Suppressor macrophage (primary cell): ENCODE data around the gene ESYT3.
"Not testable (repeated sequence)": the region's sequence is repeated elsewhere in the genome, so short reads cannot be mapped to it uniquely, and the experiment has no call there.

Source experiments
- DNase-seq, 4 experiments: peaks; one replicate each; pipeline ENCODE4 v3.0.0-alpha.2; 2020 to 2022

The ESYT3 gene

GRCh38 chr3:138443521-138444503, 9.4 kb downstream of the ESYT3 start:
- no peak for DNase-seq

DNA sequence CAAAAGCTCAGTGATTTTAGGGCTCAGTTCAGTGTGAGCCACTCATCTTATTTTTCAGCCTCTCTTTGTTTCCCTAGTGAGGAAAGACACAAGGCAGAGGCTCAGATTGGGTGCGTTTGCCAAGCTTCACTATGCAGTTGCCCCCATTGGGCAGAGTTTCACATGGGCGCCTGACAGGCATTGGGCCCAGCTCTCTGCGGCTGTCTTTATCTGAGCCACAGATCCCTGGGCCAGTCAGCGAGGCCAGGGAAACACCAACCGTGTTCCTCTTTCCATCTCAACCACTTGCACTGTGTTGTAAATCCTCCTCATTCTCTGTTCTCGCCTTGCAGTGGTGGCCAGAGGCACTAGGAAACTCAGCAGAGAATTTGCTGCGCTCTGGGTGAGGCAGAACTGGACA, 10.8 kb downstream of the ESYT3 start:
- DNase-seq: no peak

DNA sequence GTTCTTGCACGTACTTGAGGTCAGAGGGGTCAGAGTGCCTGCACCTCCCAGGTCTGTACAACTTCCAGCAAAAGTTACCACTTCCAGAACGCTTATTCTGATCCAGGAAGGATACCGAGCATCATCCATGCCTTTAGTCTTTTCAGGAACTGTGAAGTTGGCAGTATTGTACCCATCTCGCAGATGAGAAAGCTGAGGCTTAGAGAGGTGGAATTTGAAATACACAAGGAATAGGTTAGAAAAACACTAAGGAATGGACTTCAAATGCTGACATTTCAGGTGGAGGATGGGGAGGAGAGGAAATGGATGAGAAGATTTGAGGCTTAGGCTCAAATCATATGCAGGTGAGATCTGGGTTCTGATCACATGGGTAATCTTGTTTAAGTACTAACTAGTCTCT, 11.2 kb downstream of the ESYT3 start:
- DNase-seq: no peak

DNA sequence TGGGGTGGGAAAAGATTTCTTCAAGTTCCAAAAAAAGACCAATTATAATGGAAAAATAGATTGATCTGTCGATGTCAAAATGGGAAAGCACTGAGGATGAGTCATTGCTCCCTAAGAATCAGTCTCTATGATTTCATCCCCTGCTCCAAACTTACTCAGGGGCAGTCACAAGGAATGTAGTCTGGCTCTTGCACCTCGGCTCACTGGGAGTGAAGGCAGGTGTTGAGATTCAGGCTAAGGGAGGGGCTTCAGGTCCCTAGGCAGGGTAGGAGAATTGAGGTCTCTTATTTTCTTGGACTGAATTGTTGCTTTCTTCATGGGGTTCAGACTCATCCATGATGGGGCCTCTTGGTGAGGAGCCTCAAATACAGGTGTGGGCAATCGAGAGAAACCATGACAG, 14.2 kb downstream of the ESYT3 start:
- DNase-seq: no peak

- DNase-seq: no peak
Observed at GRCh38 chr3:138449490-138449889, 15.1 kb downstream of the ESYT3 start.

- no peak for DNase-seq
Observed at GRCh38 chr3:138450181-138450580, 15.8 kb downstream of the ESYT3 start.

- DNase-seq: no peak
Observed at GRCh38 chr3:138450704-138451424, 16.4 kb downstream of the ESYT3 start.

DNA sequence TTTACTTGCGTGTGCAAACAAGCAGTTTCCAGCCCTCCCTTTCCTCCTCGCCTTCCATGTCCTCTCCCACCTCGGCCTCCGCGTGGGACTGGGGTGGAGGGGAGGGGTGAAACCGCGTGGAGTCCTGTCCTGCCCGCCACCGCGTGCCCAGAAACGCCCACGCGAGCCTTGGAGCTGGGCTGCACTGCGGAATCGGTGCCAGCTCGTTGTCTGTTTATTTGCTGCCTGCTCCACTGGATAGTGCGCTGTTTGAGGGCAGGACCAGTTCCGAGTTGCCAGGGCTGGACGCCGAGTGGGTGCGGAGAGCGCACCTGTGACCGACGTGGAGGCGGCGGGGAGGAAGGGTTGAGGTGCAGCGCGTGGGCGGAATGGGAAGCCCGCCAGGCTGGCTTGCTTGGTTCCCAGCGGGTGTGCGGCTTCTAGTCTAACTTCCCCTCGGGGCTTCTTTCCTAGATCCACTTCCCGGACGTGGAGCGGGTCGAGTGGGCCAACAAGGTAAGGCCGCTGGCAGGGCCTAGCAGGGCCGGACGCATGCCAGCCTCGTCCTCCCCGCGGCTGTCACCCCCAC, 17.3 kb downstream of the ESYT3 start:
- DNase-seq: no peak

GRCh38 chr3:138452436-138452835, 18.0 kb downstream of the ESYT3 start:
- DNase-seq: no peak

- not testable (repeated sequence) for DNase-seq
Observed at GRCh38 chr3:138453940-138454339, 19.5 kb downstream of the ESYT3 start.

- no peak for DNase-seq
Observed at GRCh38 chr3:138455801-138456716, 21.6 kb downstream of the ESYT3 start.

- DNase-seq: no peak
Observed at GRCh38 chr3:138456961-138457862, 22.8 kb downstream of the ESYT3 start.

DNA sequence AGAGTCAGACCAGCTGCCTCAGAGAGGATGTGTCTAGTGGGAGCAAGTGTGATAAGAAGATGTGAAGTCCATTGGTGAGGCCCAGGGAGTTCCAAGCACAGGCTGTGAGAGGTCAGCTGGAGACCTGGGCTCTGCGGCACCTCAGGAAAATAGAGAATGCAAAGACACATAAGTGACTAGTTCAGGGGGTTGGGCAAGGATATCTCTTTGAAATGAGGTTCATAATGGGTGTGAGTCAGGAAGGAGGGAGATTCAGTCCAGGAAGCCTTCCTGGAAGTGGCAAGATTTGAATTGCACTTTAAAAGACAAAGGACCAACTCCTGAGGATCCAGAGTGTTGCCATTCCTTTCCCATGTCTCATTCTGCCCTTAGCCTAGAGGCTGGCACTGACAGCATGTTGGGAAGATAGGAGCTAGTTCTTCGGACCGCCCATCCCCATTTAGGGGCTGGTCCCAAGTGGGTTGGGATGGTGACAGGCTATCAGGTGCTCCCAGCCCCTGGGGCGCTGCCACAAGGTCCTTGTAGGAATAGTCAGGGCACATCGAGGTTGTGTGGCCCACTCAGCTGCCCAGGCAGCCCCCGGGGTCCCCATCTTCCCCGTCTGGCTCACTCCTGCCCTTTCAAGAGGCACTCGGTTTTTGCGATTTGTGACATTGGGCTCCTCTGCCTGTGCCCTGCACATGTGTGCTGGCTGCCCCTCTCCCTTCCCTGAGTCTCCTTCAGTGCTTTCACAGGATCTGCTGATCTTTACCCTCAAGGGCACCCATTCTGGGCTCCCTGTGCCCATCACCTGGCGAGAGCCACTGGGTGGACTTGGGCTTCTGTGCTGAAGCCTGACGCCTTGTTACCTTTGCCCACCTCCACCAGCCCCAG, 23.7 kb downstream of the ESYT3 start:
- DNase-seq: no peak

DNA sequence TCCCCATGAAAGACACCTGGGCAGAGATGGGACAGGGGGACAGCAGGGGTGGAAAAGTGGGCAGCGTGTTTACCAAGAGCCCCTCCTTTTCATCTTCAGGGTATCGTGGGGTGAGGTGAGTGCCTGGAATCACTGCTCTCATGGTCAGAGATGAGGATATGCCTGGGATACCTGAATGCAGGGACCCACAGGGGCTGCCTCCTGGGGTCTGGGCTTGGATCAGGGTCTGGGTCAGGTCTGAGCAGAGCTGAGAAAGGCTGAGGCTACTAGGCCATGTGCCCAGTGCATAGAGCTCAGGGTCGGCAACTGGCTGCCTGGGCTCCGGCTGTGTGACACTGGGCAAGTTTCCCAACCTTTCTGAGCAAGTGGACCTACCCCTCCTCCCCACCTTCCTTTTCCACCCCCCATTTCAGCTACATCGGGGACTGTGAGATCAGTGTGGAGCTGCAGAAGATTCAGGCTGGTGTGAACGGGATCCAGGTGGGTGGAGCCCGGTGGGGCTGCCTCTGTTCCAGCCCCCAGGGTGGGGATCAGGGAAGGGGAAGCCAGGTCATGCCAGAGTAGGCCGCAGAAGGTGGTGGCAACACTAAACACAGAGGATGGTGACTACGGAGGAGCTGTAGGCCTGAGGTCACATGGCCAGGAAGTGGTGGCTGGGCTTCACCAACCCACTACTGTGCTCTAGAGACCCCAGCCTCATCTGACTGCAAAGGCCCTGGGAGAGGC, 24.5 kb downstream of the ESYT3 start:
- no peak for DNase-seq

DNA sequence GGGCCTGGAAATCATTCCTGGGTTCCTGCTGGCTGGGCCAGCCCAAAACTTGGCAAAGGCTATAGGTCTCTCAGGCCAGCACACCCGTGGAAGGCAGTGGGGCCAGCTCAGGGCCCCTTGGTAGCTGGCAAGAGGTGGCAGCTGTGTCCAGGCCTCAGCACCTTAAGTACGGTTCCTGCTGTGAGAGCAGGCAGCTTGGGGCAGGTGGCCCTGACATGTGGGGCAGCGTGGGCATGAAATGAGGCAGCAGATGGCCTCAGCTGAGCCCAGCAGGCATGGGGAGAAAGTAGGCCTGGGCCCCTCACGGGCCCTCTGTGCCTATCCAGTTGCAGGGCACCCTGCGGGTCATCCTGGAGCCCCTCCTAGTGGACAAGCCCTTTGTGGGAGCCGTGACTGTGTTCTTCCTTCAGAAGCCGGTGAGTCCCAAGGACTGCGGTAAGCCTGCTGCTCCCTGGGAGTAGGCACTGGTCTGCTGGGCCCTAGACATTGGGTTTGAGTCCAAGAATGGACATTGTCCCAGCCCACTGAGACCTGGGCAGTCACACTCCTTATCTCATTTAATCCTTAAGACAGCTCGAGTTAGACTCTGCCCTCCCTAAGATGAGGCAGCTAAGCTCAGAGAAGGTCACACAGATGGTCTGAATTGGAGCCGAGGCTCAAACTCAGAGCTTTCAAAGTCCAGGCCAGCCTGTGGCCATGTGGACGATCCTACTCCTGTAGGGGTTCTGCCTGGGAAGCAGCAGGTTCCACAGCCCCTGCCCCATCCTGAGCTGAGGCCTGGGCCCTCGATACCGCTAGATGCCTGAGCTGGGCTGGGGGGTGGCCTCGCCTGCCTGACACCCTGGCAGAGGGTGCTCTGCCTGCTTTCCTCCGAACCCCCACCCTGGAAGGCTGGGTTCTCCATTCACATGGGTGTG, 25.5 kb downstream of the ESYT3 start:
- no peak for DNase-seq

GRCh38 chr3:138460536-138461205, 26.3 kb downstream of the ESYT3 start:
- peak in 2 of 4 experiments; percentile 19 to 25 for DNase-seq

DNA sequence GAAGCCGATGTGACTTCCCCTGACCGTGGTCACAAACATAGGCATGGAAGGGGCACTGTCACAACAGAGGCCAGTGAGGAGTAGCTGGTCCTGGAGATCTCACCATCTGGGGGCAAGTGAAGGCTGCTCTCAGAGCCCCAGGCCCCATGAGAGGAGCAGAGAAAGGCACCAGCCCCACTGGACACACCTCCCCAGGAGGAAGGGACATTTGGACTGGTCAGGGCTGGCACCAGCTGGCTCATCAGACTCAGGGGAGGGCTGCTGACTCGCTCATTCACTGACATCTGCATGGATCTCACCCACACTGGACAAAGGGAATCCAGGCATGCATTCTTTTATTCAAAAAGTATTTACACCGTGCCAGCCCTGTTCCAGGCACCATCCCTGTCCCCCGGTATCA, 26.8 kb downstream of the ESYT3 start:
- peak in 2 of 4 experiments; percentile 13 to 34 for DNase-seq

DNA sequence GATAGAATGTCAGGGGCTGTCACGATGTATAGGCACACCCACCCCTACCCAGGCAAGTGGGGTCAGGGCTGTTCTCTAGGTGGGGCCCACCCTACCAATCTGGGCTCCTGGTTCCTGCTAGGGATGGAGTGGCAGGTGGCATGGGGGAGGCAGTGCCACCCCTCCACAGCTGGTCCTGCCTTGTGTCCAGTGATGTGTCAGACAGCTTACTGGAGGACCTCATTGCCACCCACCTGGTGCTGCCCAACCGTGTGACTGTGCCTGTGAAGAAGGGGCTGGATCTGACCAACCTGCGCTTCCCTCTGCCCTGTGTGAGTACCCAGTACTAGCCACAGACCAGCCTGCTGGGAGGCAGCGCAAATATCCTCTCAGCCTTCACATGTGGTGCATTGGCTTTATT, 27.5 kb downstream of the ESYT3 start:
- DNase-seq: no peak
